RWPE1 (cell line): ENCODE data around the gene BICD2.

Experiments used
- CTCF ChIA-PET: fragments of 350-600 bp; sonication (Branson Sonifier 250); formaldehyde crosslinking; extraction: SDS; loops from one replicate; lab custom pipeline; 2021; lab: Yijun Ruan, JAX
- POLR2A ChIA-PET: fragments of 400-600 bp; formaldehyde crosslinking; extraction: SDS; loops from one replicate; lab custom pipeline; 2020; ENCODE audit warnings: antibody characterized with exemption; ENCODE audit not compliant: low non-redundant PET; lab: Yijun Ruan, JAX
- DNase-seq: peaks from one replicate; pipeline ENCODE4 v3.0.0; 2012; ENCODE audit warnings: low spot score
- H3K27ac ChIP-seq: fragments of 450-650 bp; 2 replicates; pipeline ENCODE4 v1.5.1; 2017
- TF ChIP-seq, protein P1 (sequence below): fragments of 450-650 bp; conservative IDR thresholded peaks from 2 replicates; pipeline ENCODE4 v1.5.1; 2017; ENCODE audit warnings: low read depth, mild to moderate bottlenecking

The BICD2 gene

GRCh38 chr9:92745881-92746280 is 18.8 kb downstream of the BICD2 start:
- TF ChIP-seq, protein P1, sequence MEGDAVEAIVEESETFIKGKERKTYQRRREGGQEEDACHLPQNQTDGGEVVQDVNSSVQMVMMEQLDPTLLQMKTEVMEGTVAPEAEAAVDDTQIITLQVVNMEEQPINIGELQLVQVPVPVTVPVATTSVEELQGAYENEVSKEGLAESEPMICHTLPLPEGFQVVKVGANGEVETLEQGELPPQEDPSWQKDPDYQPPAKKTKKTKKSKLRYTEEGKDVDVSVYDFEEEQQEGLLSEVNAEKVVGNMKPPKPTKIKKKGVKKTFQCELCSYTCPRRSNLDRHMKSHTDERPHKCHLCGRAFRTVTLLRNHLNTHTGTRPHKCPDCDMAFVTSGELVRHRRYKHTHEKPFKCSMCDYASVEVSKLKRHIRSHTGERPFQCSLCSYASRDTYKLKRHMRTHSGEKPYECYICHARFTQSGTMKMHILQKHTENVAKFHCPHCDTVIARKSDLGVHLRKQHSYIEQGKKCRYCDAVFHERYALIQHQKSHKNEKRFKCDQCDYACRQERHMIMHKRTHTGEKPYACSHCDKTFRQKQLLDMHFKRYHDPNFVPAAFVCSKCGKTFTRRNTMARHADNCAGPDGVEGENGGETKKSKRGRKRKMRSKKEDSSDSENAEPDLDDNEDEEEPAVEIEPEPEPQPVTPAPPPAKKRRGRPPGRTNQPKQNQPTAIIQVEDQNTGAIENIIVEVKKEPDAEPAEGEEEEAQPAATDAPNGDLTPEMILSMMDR, result no peak
- peak overlapping the region; percentile 36 for H3K27ac ChIP-seq
- CTCF ChIA-PET, result interaction anchor here (0.6 to 0.9 kb wide), 2 partner anchors 30 to 1344 kb away, joined by 3 read pairs; no protein-coding TSS in a partner anchor
- POLR2A ChIA-PET, result no interaction called here
- DNase-seq, result no peak

- peak overlapping the region; percentile 36 for H3K27ac ChIP-seq
- CTCF ChIA-PET, result interaction anchor here (0.6 to 0.9 kb wide), 4 partner anchors 10 to 1344 kb away, joined by 3 to 7 read pairs (median 3); no protein-coding TSS in a partner anchor
- DNase-seq, result no peak
- TF ChIP-seq, protein P1, result no peak
- POLR2A ChIA-PET, result no interaction called here
These were observed 19.3 kb downstream of the BICD2 start for GRCh38 chr9:92745331-92745730.

GRCh38 chr9:92740969-92741368 is 23.7 kb downstream of the BICD2 start:
- CTCF ChIA-PET, result interaction anchor here (0.6 to 1.1 kb wide), 3 partner anchors 24 to 87 kb away, joined by 3 to 5 read pairs (median 4); partner anchors contain the start of gene BICD2
- no peak for DNase-seq
- peak overlapping the region; percentile 70 for H3K27ac ChIP-seq
- TF ChIP-seq, protein P1, result no peak
- POLR2A ChIA-PET, result no interaction called here

- ChIA-PET POLR2A (no interaction called here), CTCF (interaction anchor here (0.6 to 1.1 kb wide), 3 partner anchors 24 to 87 kb away, joined by 3 to 5 read pairs (median 4); partner anchors contain the start of gene BICD2)
- no peak for DNase-seq
- H3K27ac ChIP-seq, result peak overlapping the region; percentile 70
- TF ChIP-seq, protein P1, result no peak
These were observed 24.1 kb downstream of the BICD2 start for GRCh38 chr9:92740446-92740961.

GRCh38 chr9:92740009-92740408 is 24.6 kb downstream of the BICD2 start:
- ChIA-PET POLR2A (no interaction called here), CTCF (interaction anchor here (1.0 to 1.1 kb wide), 2 partner anchors 24 to 25 kb away, joined by 4 to 5 read pairs; partner anchors contain the start of gene BICD2)
- no peak for DNase-seq
- TF ChIP-seq, protein P1, result no peak
- H3K27ac ChIP-seq, result no peak overlapping the region; the same call in 1 of the 2 replicates

GRCh38 chr9:92739346-92739970 is 25.2 kb downstream of the BICD2 start:
- CTCF ChIA-PET, result interaction anchor here (1.0 kb wide), 1 partner anchor 23 kb away, joined by 3 read pairs; no protein-coding TSS in a partner anchor
- no peak for DNase-seq
- TF ChIP-seq, protein P1, result no peak
- peak overlapping the region; percentile 47 for H3K27ac ChIP-seq
- POLR2A ChIA-PET, result no interaction called here
